Fibroblast of skin of abdomen (primary cell): ENCODE results near the gene DENND5B.
"Not testable (repeated sequence)": the region's sequence is repeated elsewhere in the genome, so short reads cannot be mapped to it uniquely, and the experiment has no call there.

Experiments
- DNase-seq: peaks from one replicate; pipeline ENCODE4 v3.0.0-alpha.2; 2013

The DENND5B gene

DNA sequence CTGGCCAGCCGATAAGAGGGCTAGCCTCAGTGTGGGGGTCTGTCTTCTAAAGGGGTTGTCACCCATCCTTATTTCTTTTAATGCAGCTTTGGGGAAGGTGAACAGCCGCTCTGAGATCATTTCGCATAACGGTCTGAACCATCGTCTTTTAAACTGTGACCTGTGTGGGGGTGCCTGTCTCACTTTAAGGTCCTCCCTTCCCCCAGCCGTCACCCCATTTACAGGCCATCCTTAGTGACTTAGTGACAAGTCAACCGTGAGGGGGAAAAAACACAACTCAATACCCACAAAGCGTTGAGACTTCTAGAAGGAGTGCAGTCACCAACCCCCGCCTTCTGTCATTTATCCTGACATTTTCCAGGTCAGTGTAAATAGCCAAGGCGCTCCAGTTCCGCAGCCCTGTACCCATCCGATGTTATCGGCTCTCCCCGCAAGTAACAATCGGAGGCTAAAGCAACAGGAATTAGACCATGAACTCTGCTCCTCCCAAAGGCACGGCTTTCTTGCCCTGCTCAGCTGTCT lies 505 bp upstream of the DENND5B start:
- no peak for DNase-seq

DNA sequence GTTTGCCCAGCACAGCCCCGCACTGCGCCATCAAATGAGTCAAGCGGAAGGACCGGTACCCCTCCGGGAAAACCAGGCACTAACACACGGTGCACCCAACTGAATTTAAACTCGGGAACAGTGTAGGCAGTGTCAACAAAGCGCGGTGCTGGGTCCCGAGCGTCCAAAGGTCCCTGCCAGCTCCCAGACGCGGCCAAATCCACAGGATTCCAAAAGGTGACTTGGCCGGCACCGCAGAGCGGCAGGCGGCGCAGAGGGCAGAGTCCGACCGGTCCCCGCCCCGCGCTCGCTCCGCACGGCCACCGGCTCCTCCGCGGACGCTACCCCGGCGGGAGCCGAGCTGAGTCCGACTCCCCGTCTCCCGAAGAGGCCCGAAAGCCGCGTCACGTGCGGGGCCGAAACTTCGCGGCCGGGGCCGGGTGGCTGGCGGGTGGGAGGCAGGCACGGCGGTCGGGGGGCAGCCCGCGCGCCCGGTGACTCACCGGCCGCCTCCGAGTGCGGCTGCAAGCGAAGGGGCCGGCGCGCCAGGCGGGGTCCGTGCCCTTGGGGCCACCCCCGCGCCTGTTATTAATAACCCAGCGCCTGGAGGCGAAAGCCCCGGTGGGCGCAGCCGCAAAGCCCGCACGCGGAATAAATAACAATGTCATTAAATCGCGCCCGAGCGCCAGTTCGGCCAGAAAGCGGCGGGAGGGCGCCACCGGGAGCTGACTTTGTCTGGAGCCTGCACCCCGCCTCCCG lies 863 bp downstream of the DENND5B start:
- DNase-seq = peak; percentile 59

DNA sequence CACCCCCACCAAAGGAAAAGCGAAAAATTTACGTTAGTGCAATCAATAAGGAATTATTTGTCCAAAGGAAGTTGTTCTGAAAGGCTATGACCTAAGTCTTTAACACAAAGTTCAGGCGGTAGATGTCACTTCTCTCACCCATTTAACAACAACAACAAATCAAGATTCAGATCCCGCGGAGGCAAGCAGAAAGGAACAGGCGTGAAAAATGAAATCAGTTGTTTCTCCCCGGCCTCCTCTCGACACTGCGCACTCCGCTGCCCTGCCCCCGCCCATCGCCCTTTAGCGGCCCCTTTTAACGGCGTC lies 1.4 kb downstream of the DENND5B start:
- no peak for DNase-seq

DNA sequence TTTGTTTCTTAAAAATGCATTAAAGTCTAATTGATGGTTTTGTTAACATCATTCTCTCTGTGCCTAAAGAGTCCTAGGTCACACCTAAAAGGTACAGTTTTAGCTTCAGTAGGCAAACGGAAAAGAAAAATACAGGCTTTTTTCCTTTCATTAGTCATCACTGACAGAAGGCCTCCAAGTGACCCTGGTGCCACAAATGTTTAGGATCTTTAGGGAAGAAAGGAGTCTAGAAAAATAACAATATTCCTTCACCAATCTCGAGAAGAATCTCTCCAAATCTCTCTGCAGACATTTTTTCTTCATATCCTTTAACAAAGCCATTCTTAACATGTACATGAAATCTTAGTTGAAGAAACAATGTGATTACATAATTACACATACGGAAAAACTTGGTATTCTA lies 2.0 kb downstream of the DENND5B start:
- no peak for DNase-seq

DNA sequence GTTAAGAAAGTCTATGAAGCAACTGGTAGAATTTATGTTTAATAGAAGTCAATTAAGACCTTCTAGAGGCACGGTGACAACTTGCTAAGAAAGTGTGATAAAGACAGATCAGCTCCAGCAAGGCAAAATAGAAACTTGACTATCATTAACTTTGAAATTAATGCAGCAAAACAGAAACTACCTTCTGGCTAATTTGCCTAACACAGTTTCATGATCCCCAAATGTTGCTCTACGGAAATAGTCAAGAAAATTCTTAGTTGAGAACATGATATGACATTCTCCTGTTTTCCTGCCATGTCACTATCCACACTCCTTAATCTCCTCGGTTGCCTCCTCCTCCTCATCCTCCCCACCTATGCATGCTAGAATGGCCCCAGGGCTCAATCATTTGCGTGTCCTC lies 4.2 kb downstream of the DENND5B start:
- DNase-seq = no peak

DNA sequence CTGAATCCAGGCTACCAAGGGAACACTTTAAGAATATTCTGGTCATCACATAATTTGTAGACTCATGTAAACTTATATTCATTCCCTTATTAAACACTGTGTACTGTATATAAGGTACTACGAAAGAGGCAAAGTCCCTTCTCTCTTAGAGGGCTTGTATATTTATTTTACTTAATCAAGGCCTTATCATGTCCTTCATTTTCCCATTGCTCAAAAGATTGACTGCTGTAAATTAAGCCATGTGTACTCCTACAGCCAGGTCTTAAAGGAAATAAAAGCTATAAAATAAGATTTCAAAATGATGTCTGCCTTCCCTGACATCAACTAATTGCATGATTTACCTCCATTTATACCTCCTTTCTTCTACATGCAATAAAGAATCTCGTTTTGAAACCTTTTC lies 5.0 kb downstream of the DENND5B start:
- DNase-seq = no peak

DNA sequence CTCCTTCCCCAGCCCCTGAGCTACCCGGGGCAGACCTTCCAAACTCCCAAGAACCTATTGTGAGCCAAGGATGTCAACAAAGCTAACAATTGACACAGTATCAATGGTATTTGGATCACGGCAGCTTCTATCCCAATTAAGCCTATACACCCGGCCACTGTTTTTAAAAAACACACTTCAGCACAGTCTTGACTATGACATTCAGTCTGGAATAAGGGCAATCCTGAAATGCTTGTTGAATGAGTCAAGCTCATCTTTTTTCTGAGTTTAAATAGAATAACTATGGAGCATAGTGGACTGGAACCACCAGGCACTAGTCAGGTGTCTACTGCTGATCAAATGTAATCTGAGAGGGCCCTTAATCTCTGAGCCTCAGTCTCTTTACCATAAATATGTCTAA lies 5.7 kb downstream of the DENND5B start:
- DNase-seq = peak; percentile 73

DNA sequence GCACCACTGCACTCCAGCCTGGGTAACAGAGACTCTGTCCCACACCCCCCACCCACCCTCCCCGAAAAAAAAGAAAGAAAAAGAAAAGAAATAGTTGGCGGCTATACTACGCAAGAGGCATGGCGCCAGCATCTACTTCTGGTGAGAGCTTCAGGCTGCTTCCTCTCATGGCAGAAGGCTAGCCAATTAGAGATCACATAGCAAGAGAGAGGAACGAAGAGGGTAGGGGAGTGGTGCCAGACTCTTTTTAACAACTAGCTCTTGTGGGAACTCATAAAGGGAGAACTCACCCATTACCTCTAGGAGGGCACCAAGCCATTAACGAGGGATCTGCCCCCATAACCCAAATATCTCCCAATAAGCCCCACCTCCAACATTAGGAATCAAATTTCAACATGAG lies 6.2 kb downstream of the DENND5B start:
- no peak for DNase-seq

DNA sequence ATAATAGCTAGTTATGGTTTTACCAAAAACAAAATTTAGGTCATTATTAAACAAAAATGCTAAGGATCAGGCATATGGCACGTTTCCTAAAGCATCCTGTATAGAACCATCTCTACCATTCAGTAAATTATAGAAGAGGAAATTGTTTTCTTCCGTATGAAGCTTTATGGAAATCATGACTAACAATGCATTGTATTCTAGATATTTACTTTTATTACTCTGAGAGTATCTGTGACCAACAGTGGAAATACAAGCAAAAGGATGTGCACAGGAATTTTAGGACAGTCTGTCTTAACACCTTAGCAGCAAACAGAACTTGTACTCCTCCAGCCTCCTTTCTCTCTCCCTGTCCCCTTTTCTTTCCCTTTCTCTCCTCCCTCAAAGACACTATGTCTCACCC lies 7.1 kb downstream of the DENND5B start:
- DNase-seq = no peak

DNA sequence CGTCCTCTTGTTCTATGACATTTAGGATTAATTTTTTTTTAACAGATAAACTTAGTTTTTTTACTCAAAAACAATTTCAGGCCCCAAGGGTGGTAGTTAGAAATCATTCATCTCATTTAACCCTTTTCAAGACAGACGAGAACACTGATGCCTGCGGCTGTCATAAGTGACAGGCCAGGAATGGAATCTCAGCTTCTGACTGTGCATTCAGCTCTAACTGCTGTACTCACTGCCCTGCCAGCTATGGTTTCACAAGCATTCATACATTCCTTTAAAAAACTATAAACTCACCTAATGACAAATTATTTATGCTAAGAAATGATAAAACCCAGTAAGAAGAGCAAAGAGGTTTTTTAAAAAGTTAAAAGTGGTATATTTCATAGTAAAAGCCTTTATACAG lies 8.8 kb downstream of the DENND5B start:
- DNase-seq = peak; percentile 79

DNA sequence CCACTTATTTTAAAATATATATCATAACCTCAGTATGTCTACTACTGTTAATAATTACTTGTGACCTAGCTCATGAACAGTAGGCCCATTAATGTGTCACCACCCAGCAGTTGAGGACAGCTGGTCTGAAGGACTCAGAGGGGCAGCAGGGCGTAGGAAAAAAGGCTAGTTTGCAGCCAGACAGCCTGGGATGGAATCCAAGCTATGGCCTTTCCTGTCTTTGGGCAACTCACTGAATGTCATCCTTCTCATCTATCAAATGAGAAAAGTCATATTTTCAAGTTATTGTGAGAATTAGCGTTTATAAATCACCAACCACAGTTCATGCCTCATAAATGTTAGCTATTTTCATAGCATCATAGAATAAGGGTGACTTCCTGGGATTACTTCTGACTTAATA lies 12.3 kb downstream of the DENND5B start:
- peak; percentile 78 for DNase-seq

DNA sequence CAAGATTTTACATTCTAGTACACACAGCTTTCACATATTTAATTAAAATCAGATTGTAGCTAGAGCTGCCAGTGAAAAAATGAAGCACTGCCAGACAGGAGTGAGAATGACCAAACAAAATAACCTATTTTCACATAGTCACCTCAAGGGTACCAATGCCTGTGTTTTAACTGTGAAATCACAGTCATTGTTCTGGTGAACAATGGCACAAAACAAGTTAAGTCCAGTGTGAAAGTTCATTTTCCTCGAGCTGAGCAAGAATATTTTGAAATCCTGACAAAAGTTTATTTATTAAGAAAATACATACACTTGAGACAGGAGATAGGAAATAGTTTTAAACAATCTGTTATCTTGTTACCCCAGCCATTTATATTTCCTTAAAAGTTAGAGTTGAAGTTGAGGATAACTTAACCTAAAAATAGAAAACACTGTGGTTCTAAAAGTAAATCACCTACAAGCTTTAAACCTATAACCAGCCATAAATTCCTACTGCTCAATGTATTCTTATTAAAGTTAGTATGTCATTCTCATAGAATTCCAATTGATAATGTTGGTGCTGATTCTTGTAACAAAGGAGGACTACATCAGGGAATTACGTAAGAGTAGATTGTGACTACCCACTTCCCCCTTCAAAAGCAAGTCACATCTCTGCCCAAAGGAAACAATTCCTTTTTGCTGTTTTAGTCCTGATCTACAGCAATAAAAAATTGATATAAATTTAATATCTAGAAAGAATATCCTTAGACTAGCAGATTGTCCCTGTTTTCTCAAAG lies 15.9 kb downstream of the DENND5B start:
- DNase-seq = peak; percentile 17

DNA sequence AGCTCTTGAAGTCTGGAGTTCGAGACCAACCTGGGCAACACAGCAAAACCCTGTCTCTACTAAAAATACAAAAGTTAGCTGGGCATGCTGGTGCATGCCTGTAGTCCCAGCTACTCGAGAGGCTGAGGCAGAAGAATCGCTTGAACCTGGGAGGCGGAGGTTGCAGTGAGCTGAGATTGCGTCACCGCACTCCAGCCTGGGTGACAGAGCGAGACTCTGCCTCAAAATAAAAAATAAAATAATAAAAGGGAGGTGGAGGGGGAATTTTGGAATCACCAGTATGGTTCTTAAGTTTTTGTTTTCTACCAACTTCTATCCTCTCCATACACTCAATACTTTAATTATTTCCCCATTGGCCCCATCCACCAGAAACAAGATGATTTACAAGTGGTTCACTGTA lies 16.6 kb downstream of the DENND5B start:
- DNase-seq = not testable (repeated sequence)

DNA sequence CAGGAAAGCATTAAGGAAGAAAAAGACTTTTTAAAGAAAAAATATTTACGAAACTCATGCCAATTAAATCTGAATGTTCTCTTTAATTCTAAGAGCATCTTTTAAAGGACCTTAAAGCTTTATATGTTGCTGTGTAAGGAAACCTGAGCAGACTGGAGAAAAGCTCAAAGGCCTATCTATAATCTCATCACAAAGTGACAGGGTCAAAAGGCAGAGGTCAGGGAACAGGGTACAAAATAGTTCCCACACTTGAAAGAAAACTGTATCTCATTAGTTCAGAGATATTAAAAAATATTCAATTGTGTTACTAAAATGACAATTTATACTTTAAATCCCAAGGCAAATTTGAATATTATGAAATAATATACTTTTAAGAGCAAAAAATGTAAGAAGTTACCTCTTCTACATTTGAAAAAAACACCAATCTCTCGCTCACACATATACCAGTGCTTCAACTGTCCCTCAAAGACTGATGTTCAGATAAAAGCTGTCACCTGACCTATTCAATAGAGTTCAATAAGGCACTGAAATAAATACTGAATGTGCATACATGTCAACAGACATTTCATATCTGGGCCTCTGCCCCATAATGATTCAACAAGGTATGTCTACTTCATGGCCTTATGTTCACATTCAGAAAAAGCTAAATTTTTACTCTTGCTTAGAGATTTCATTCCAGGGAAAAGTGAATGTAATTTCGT lies 17.9 kb downstream of the DENND5B start:
- DNase-seq = no peak

DNA sequence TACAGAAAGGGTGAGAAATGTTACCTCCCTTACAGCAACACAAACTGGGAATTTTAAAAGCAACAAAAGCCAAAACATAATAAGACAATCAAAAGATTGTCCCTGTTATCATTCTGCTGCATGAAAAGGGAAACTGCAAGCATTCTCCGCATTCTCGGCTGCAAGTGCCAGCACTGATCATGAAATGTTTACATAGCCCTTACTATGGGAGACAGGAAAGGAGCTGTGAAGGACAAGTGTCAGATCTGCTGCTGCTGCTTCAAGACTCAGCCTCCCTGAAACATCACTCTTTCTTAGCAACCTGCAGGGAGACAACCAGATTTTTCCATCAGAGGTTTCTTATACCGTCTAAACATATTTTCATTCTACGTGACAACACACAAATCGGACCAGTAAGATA lies 20.1 kb downstream of the DENND5B start:
- no peak for DNase-seq

DNA sequence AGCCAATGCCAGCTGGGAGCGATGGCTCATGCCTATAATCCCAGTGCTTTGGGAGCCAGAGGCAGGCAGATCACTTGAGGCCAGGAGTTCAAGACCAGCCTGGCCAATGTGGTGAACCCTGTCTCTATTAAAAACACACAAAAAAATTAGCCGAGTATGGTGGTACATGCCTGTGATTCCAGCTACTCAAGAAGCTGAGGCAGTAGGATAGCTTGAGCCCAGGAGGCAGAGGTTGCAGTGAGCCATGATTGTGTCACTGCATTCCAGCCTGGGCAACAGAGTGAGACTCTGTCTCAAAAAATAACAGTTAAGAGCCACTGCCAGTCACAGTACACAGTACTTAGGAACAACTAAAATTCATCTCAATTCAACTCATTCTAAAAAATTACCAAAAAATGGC lies 21.4 kb downstream of the DENND5B start:
- not testable (repeated sequence) for DNase-seq

DNA sequence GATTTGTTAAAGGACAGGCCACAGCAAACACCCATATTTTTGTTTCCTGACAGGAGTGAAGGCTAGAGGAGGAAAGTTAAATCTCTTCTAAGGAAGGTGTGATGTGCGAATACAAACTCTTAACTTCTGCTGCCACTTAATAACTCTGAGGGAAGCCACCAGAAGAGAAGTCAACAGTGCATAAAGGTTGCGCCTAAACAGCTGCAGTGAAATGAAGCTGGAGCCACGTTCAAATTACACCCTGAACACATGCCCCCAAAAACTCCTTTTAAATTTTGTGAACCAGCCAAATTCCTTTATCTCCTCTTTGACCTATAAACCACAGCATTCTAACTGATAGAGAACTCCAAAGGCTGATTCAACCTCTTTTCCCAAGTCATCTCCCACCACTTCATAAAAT lies 22.4 kb downstream of the DENND5B start:
- no peak for DNase-seq

DNA sequence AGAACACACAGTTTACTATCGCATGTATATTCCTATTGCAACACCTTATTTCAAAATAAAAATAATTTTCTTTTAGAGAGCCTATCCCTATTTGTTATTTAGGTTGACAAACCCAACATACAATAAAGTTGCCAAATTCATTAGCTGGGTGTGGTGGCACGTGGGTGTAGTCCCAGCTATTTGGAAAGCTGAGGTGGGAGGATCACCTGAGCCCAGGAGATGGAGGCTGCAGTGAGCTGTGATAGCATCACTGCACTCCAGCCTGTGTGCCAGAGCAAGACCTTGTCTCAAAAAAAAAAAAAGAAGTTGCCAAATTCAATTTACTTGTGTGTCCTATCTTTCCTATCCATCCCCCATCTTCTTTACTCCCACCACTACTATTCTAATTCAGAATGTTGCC lies 23.9 kb downstream of the DENND5B start:
- no peak for DNase-seq

DNA sequence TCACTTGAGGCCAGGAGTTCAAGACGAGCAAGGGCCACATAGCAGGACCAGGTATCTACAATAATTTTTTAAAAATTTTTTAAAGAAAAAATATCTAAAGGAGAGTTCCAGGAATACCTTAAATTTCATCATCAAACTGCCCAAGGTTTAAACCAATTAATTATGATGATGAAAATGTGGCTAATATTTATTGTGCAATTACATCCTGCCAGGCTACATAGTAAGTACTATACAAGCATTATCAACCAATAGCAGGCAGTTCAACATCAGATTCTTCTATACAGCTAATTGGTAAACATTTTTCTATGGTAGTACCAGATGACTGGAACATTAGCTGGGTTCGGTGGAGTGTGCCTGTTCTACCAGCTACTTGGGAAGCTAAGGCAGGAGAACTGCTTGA lies 24.4 kb downstream of the DENND5B start:
- DNase-seq = no peak

DNA sequence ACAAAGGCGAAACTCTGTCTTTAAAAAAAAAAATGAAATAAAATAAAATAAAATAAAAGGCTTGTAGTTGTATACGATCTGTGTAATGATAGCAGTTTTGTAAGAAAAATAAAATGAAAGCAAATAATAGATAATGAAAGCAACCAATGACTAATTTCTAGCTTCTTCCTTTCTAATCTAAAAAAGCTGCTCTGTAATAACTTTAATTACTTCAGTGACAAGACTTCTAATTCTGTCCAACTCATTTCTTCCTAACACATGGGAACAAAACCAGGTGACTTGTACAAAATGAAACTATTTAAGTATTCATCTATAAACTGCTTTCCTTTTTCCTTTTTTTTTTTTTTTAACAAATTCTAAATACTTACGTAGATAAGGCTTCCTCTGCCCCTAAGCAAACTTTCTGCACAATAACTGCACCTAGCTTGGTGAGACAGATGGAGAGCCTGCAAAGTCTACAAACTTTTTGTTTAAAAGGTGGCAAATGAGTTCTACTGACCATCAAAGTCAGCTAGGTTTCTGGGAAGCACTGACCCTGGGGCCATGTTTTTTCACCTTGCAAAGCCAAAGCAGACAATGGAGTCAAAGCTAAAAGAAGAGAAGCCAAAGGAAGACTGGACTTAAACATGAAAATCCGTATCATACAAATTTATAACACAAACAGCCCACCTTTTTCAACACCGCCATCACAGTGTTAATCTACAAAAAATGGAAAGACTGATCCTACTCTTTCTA lies 28.2 kb downstream of the DENND5B start:
- DNase-seq = no peak

DNA sequence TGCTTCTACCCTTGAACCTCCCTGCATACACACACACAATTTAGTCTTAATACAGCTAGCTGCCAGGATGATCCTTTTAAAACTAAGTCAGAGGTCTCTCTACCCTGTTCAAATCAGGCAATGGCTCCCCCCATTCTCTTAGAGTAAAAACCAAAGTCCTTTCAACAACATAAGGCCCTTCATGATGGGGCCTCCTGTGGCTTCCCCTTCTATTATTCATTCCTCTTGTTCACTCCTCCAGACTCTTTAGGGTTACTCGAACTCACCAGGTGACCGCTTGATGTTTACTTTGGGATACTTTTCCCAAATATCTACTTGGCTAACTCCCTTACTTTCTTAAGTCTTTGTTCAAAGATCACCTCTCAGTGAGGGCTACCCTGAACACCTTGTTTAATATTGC lies 30.4 kb downstream of the DENND5B start:
- no peak for DNase-seq

DNA sequence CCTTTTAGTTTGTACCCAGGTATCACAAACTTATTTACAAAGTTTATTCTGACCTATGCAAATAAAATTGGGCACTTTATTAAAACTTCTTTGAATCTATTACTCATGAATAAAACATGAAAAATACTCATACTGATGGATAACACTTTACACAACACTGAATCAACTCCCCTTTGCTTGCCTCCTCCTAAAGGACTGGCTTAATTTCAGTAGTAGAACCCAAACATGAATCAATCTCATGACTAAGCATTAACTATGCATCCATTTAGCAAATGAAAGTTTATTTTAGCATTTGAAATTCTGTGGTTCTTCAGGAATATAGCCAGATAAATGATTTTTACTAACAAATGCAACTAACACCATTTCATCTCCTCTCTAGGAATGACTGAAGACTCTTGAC lies 32.4 kb downstream of the DENND5B start:
- DNase-seq = peak; percentile 72

DNA sequence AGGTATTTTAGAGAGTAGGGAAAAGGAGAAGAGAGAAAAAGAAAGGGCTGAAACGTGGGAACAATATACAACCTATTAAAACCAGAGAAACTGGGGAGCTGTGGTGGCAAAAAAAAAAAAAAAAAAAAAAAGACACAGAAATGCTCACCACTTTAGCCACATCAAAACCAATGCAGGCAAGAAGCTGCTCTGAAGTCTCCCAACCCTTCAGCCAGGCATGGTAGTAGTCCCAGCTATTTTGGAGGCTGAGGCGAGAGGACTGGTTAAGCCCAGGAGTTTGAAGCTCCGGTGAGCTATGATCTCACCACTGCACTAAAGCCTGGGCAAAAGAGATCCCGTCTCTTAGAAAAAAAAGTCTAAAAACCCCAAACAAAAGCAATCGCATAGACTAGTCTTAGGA lies 33.2 kb downstream of the DENND5B start:
- no peak for DNase-seq
